Measurements from ENCODE around the gene ATP6V1F. TPM values are rescaled to one million over a fixed set of nuclear protein-coding genes. Genes with fewer than 3 reads are reported as not detected.

Gene ATP6V1F
- total RNA-seq, 1 experiment from 2014 or later, result 125 TPM

DNA sequence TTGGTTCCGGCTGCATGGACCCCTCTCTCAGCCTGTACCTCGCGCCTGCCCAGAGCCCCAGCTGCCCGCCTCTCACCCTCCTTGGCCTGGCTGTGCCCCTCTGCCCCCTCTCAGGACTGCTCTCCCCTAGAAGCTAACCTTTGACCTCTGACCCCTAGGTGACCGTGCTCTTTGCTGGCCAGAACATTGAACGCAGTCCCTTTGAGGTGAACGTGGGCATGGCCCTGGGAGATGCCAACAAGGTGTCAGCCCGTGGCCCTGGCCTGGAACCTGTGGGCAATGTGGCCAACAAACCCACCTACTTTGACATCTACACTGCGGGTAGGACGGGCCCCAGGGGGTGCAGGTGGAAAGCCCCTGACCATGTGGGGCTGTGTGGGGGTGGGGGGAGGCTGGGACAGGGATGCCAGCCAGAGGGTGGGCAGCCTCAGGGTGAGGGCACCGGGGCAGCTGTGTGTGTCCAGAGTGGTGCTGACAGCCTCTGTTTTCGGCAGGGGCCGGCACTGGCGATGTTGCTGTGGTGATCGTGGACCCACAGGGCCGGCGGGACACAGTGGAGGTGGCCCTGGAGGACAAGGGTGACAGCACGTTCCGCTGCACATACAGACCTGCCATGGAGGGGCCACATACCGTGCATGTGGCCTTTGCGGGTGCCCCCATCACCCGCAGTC lies 24.4 kb upstream of the ATP6V1F start:
- Mint-ChIP-seq H3K4me3 (ENCODE audit: unreplicated experiment) (no peak overlapping the region), H3K36me3 (ENCODE audit: insufficient read depth, unreplicated experiment) (no peaks in the 10 kb centered on the region), H3K4me1 (ENCODE audit: insufficient read depth, unreplicated experiment) (no peaks in the 10 kb centered on the region), H3K9me3 (ENCODE audit: unreplicated experiment) (no peaks in the 10 kb centered on the region), H3K27ac (ENCODE audit: low read depth, unreplicated experiment) (no peak overlapping the region), H3K27me3 (ENCODE audit: insufficient read depth, unreplicated experiment) (no peaks in the 10 kb centered on the region)
- no TSS peak for BruUV-seq (replicated peaks)
- no peak for DNase-seq (ENCODE audit: unreplicated experiment)
- ChIA-PET CTCF (no interaction called here), POLR2A (no interaction called here)
- intact Hi-C loops (cut with micrococcal nuclease), result no loop called here
- TF ChIP-seq, protein P1, sequence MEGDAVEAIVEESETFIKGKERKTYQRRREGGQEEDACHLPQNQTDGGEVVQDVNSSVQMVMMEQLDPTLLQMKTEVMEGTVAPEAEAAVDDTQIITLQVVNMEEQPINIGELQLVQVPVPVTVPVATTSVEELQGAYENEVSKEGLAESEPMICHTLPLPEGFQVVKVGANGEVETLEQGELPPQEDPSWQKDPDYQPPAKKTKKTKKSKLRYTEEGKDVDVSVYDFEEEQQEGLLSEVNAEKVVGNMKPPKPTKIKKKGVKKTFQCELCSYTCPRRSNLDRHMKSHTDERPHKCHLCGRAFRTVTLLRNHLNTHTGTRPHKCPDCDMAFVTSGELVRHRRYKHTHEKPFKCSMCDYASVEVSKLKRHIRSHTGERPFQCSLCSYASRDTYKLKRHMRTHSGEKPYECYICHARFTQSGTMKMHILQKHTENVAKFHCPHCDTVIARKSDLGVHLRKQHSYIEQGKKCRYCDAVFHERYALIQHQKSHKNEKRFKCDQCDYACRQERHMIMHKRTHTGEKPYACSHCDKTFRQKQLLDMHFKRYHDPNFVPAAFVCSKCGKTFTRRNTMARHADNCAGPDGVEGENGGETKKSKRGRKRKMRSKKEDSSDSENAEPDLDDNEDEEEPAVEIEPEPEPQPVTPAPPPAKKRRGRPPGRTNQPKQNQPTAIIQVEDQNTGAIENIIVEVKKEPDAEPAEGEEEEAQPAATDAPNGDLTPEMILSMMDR (IDR thresholded peaks at IDR 0.05; ENCODE audit: unreplicated experiment), result no peak

DNA sequence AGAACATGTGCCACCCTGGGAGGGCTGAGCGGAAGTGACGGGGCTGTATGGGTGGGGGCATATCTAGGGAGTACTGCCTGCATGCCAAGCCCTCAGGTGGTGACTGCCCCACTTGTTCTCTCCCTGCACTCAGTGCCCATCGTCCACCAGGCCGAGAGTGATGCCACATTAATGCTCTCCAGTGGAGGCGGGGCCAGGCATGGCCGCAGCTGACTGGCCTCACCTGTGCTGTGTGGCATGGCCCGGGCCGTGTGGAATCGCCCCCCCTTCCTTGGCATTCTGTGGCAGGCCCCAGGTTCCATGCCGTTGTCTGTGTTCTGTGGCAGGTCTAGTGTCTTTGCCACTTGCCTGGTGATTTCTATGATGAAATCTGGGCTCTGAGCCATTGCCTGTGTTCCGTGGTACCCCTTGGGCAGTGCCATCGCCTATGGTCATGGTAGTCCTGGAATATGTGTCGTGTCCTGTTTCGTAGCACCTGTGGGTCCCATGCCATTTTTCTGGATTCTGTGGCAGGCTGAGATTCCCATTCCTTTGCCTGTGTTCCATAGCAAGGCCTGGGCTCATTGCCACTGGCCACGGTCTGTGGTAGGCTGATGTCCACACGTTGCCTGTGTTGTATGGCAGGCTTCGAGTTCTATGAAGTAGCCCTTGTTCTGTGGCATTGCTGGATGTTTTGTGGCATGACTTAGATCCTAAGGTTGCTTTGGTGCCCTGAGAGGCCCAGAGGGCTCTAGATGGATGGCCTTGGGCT lies 23.5 kb upstream of the ATP6V1F start:
- no peaks in the 10 kb centered on the region for H3K4me1 Mint-ChIP-seq (ENCODE audit: insufficient read depth, unreplicated experiment)
- POLR2A ChIA-PET, result no interaction called here
- no peaks in the 10 kb centered on the region for H3K9me3 Mint-ChIP-seq (ENCODE audit: unreplicated experiment)
- BruUV-seq (replicated peaks), result no TSS peak
- intact Hi-C loops (cut with micrococcal nuclease), result no loop called here
- TF ChIP-seq, protein P1 (IDR thresholded peaks at IDR 0.05; ENCODE audit: unreplicated experiment), result no peak
- no peak overlapping the region for H3K4me3 Mint-ChIP-seq (ENCODE audit: unreplicated experiment)
- no peaks in the 10 kb centered on the region for H3K27me3 Mint-ChIP-seq (ENCODE audit: insufficient read depth, unreplicated experiment)
- CTCF ChIA-PET, result interaction anchor here (1.3 kb wide), 1 partner anchor 23 kb away, joined by 3 read pairs; the partner anchor contains the start of gene ATP6V1F
- no peak overlapping the region for H3K27ac Mint-ChIP-seq (ENCODE audit: low read depth, unreplicated experiment)
- no peaks in the 10 kb centered on the region for H3K36me3 Mint-ChIP-seq (ENCODE audit: insufficient read depth, unreplicated experiment)
- no peak for DNase-seq (ENCODE audit: unreplicated experiment)

DNA sequence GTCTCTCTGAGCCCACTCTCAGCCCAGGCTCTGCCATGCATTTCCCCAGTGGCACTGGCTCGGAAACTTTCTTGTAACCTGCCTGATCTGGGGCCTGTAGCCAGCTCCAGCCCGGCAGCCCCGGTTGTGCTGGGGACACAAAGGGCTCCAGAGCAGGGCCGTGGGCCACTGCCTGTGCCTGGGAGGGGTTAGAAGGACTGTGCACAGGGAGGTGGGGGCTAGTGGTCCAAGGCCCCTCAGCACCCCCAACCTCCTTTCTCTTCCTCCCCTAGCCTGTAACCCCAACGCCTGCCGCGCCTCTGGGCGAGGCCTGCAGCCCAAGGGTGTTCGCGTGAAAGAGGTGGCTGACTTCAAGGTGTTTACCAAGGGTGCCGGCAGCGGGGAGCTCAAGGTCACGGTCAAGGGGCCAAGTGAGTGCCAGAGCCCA lies 22.9 kb upstream of the ATP6V1F start:
- DNase-seq (ENCODE audit: unreplicated experiment), result no peak
- TF ChIP-seq, protein P1 (IDR thresholded peaks at IDR 0.05; ENCODE audit: unreplicated experiment), result no peak
- ChIA-PET CTCF (interaction anchor here (0.5 to 1.3 kb wide), 2 partner anchors 23 to 387 kb away, joined by 3 to 4 read pairs; partner anchors contain the start of gene ATP6V1F), POLR2A (no interaction called here)
- intact Hi-C loops (cut with micrococcal nuclease), result no loop called here
- Mint-ChIP-seq H3K4me3 (ENCODE audit: unreplicated experiment) (no peak overlapping the region), H3K36me3 (ENCODE audit: insufficient read depth, unreplicated experiment) (no peaks in the 10 kb centered on the region), H3K27ac (ENCODE audit: low read depth, unreplicated experiment) (no peak overlapping the region), H3K27me3 (ENCODE audit: insufficient read depth, unreplicated experiment) (no peaks in the 10 kb centered on the region), H3K9me3 (ENCODE audit: unreplicated experiment) (no peaks in the 10 kb centered on the region), H3K4me1 (ENCODE audit: insufficient read depth, unreplicated experiment) (no peaks in the 10 kb centered on the region)
- BruUV-seq (replicated peaks), result no TSS peak

DNA sequence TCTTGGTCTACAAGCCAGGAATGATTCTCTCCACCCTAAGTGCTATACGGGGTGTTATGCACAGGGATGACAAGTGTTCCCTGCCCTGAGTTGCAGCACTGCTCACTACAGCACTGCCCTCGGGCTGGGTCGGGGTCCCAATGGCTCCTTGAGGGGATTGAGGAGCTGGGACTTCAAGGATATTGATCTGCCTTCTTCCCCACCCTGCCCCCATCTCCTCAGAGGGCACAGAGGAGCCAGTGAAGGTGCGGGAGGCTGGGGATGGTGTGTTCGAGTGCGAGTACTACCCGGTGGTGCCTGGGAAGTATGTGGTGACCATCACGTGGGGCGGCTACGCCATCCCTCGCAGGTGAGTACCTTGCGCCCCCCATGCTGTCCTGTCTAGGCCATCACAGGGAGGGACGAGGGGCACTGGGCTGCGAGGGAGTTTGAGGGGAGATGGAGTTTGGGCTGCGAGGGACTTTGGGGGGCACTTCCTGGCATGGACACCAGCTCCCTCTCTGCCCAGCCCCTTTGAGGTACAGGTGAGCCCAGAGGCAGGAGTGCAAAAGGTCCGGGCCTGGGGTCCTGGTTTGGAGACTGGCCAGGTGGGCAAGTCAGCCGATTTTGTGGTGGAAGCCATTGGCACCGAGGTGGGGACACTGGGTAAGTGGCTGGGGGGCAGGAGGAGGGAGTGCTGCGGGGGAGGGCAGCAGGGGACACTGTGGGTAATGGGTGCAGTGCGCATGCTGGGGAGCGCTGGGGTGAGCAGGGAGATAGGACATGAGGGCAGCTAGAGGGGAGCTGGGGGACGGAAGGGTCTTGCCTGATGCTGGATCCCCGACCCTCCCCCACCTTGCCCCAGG lies 22.1 kb upstream of the ATP6V1F start:
- H3K4me1 Mint-ChIP-seq (ENCODE audit: insufficient read depth, unreplicated experiment), result no peaks in the 10 kb centered on the region
- intact Hi-C loops (cut with micrococcal nuclease), result no loop called here
- CTCF ChIA-PET, result interaction anchor here (0.5 to 1.3 kb wide), 3 partner anchors 22 to 388 kb away, joined by 3 to 4 read pairs (median 4); partner anchors contain the start of gene ATP6V1F
- TF ChIP-seq, protein P1 (IDR thresholded peaks at IDR 0.05; ENCODE audit: unreplicated experiment), result no peak
- no peak overlapping the region for H3K4me3 Mint-ChIP-seq (ENCODE audit: unreplicated experiment)
- H3K36me3 Mint-ChIP-seq (ENCODE audit: insufficient read depth, unreplicated experiment), result no peaks in the 10 kb centered on the region
- no peak overlapping the region for H3K27ac Mint-ChIP-seq (ENCODE audit: low read depth, unreplicated experiment)
- POLR2A ChIA-PET, result no interaction called here
- no peaks in the 10 kb centered on the region for H3K9me3 Mint-ChIP-seq (ENCODE audit: unreplicated experiment)
- no peak for DNase-seq (ENCODE audit: unreplicated experiment)
- no TSS peak for BruUV-seq (replicated peaks)
- no peaks in the 10 kb centered on the region for H3K27me3 Mint-ChIP-seq (ENCODE audit: insufficient read depth, unreplicated experiment)

Measured in MCF 10A (cell line).